H1 (cell line): ENCODE measurements around the gene EEF1AKMT2. TPM values are rescaled to one million over a fixed set of nuclear protein-coding genes. Genes with fewer than 3 reads are reported as not detected.

Experiments
- CTCF ChIA-PET: fragments of 300-600 bp; sonication (Branson Sonifier 250); formaldehyde crosslinking; loops from one replicate; lab custom pipeline; 2021; ENCODE audit not compliant: partially characterized antibody; lab: Charles Lee
- POLR2A ChIA-PET: fragments of 300-600 bp; sonication (Branson Sonifier 250); formaldehyde crosslinking; loops from one replicate; lab custom pipeline; 2021; ENCODE audit warnings: inconsistent platforms; ENCODE audit not compliant: partially characterized antibody; lab: Charles Lee
- DNase-seq, 2 experiments: peaks; one replicate each; pipeline versions ENCODE4 v3.0.0 to v3.0.0-alpha.2; 2010 to 2022; ENCODE audit warnings: low spot score in 2 of 2, low read depth in 1 of 2, mixed read lengths in 1 of 2
- FAIRE-seq: peaks from 2 replicates; lab custom pipeline; 2011; peaks lifted over from hg19 to GRCh38; lab: Jason Lieb, UNC
- H2AFZ ChIP-seq: 2 replicates; pipeline ENCODE4 v1.8.1; 2012; ENCODE audit warnings: low read length, inconsistent platforms
- H2AK5ac ChIP-seq: 2 replicates; pipeline ENCODE4 v1.6.1; 2013; ENCODE audit warnings: low read depth, low read length
- H2BK120ac ChIP-seq: replicated peaks from 2 replicates; pipeline ENCODE3; 2013; ENCODE audit warnings: low read depth, low read length, inconsistent platforms
- H2BK12ac ChIP-seq: 2 replicates; pipeline ENCODE4 v1.6.1; 2013; ENCODE audit warnings: low read depth, low read length
- H2BK15ac ChIP-seq: 2 replicates; pipeline ENCODE4 v1.6.1; 2013; ENCODE audit warnings: low read length
- H2BK20ac ChIP-seq: 2 replicates; pipeline ENCODE4 v1.6.1; 2013; ENCODE audit warnings: low read length
- H2BK5ac ChIP-seq: 2 replicates; pipeline ENCODE4 v1.6.1; 2013; ENCODE audit warnings: low read depth, low read length
- H3K14ac ChIP-seq: 2 replicates; pipeline ENCODE4 v1.6.1; 2013; ENCODE audit warnings: inconsistent platforms; ENCODE audit not compliant: insufficient read length
- H3K18ac ChIP-seq: 2 replicates; pipeline ENCODE4 v1.6.1; 2013; ENCODE audit warnings: low read length; ENCODE audit errors: extremely low read depth
- H3K23ac ChIP-seq: 2 replicates; pipeline ENCODE4 v1.6.1; 2013; ENCODE audit warnings: inconsistent platforms; ENCODE audit not compliant: insufficient read length
- H3K23me2 ChIP-seq: 2 replicates; pipeline ENCODE4 v1.6.1; 2013; ENCODE audit warnings: low read depth, low read length
- H3K27ac ChIP-seq: 2 replicates; pipeline ENCODE4 v1.6.1; 2011; ENCODE audit warnings: low read depth, low read length, inconsistent platforms
- H3K27me3 ChIP-seq, 4 experiments: replicated peaks in 1 of 4; 1 replicate in 1 of 4; 2 replicates in 3 of 4; pipeline versions ENCODE4 v1.6.1 to v1.8.1; 2011 to 2013; ENCODE audit warnings: low read length in 3 of 4, mild to moderate bottlenecking in 3 of 4, inconsistent platforms in 2 of 4, mixed read lengths in 2 of 4, moderate library complexity in 1 of 4; ENCODE audit not compliant: control insufficient read depth in 3 of 4, insufficient read depth in 3 of 4; ENCODE audit errors: extremely low read depth in 1 of 4
- H3K36me3 ChIP-seq, 4 experiments: 2 replicates each; pipeline versions ENCODE4 v1.6.1 to v1.8.1; 2011 to 2013; ENCODE audit warnings: mild to moderate bottlenecking in 4 of 4, low read length in 3 of 4, moderate library complexity in 2 of 4, control low read depth in 1 of 4, inconsistent platforms in 1 of 4; ENCODE audit not compliant: insufficient read depth in 4 of 4, control insufficient read depth in 2 of 4
- H3K4ac ChIP-seq: replicated peaks from 2 replicates; pipeline ENCODE3; 2013; ENCODE audit warnings: low read length, low read depth, mixed read lengths, inconsistent platforms; ENCODE audit not compliant: insufficient read length
- H3K4me1 ChIP-seq, 4 experiments: replicated peaks in 1 of 4; 1 replicate in 1 of 4; 2 replicates in 3 of 4; pipeline versions ENCODE4 v1.6.1 to v1.8.1; 2011 to 2013; ENCODE audit warnings: low read length in 3 of 4, inconsistent platforms in 2 of 4, mixed read lengths in 1 of 4; ENCODE audit not compliant: insufficient read depth in 4 of 4, control insufficient read depth in 3 of 4
- H3K4me2 ChIP-seq, 2 experiments: 2 replicates each; pipeline versions ENCODE4 v1.6.1 to v1.8.1; 2011 to 2013; ENCODE audit warnings: low read depth in 2 of 2, low read length in 2 of 2, control low read depth in 1 of 2, inconsistent platforms in 1 of 2, mild to moderate bottlenecking in 1 of 2; ENCODE audit not compliant: insufficient read depth in 1 of 2
- H3K4me3 ChIP-seq, 4 experiments: fragments of 200-600, 300-600 bp in 1 of 4; sonication (generic), shearing (Covaris generic), sonication (Bioruptor Twin) in 1 of 4; 2 replicates each; pipeline versions ENCODE4 v1.5.1 to v1.8.1; 2011 to 2016; ENCODE audit warnings: low read length in 4 of 4, low read depth in 3 of 4, control low read depth in 2 of 4, inconsistent platforms in 2 of 4, mild to moderate bottlenecking in 2 of 4, mixed read lengths in 1 of 4, moderate library complexity in 1 of 4; ENCODE audit not compliant: insufficient read depth in 2 of 4; ENCODE audit errors: extremely low read depth in 1 of 4
- H3K56ac ChIP-seq: replicated peaks from 2 replicates; pipeline ENCODE3; 2013; ENCODE audit warnings: low read depth, mild to moderate bottlenecking, mixed read lengths, low read length, inconsistent platforms; ENCODE audit not compliant: insufficient read length
- H3K79me1 ChIP-seq: 2 replicates; pipeline ENCODE4 v1.6.1; 2013; ENCODE audit warnings: low read depth, low read length, control low read depth
- H3K79me2 ChIP-seq, 2 experiments: 2 replicates each; pipeline versions ENCODE4 v1.6.1 to v1.8.1; 2012 to 2013; ENCODE audit warnings: low read length in 2 of 2, mild to moderate bottlenecking in 2 of 2, inconsistent platforms in 1 of 2; ENCODE audit not compliant: insufficient read depth in 2 of 2, control insufficient read depth in 1 of 2
- H3K9ac ChIP-seq, 4 experiments: replicated peaks in 1 of 4; 1 replicate in 1 of 4; 2 replicates in 3 of 4; pipeline versions ENCODE4 v1.6.1 to v1.8.1; 2011 to 2013; ENCODE audit warnings: low read depth in 3 of 4, low read length in 3 of 4, control low read depth in 2 of 4, mild to moderate bottlenecking in 2 of 4, moderate library complexity in 2 of 4, inconsistent platforms in 1 of 4; ENCODE audit errors: extremely low read depth in 1 of 4
- H3K9me3 ChIP-seq, 2 experiments: 2 replicates each; pipeline versions ENCODE4 v1.6.1 to v1.8.1; 2012 to 2013; ENCODE audit warnings: mild to moderate bottlenecking in 2 of 2, moderate library complexity in 2 of 2, control low read depth in 1 of 2, inconsistent platforms in 1 of 2, low read depth in 1 of 2, low read length in 1 of 2, mixed read lengths in 1 of 2; ENCODE audit not compliant: insufficient read depth in 2 of 2
- H4K20me1 ChIP-seq, 2 experiments: replicated peaks in 1 of 2; 2 replicates each; pipeline versions ENCODE3 to v1.8.1; 2011 to 2013; ENCODE audit warnings: inconsistent platforms in 2 of 2, low read length in 2 of 2, mild to moderate bottlenecking in 1 of 2; ENCODE audit not compliant: insufficient read depth in 2 of 2, control insufficient read depth in 1 of 2
- H4K5ac ChIP-seq: 2 replicates; pipeline ENCODE4 v1.6.1; 2013; ENCODE audit warnings: low read length, low read depth, mixed read lengths, inconsistent platforms; ENCODE audit not compliant: insufficient read length
- H4K8ac ChIP-seq: 2 replicates; pipeline ENCODE4 v1.8.0; 2013; ENCODE audit warnings: mild to moderate bottlenecking, moderate library complexity, low read length, inconsistent platforms; ENCODE audit not compliant: insufficient read depth; ENCODE audit errors: extremely low read depth
- H4K91ac ChIP-seq: replicated peaks from 2 replicates; pipeline ENCODE3; 2013; ENCODE audit warnings: low read length, mixed read lengths, inconsistent platforms; ENCODE audit not compliant: insufficient read length
- ATF2 ChIP-seq: IDR thresholded peaks from 2 replicates; pipeline ENCODE4 v1.6.1; 2012; ENCODE audit warnings: low read length, inconsistent platforms
- CHD2 ChIP-seq: IDR thresholded peaks from 2 replicates; pipeline ENCODE4 v1.6.1; 2012; ENCODE audit warnings: low read length, improper control_type of control experiment
- CTBP2 ChIP-seq: IDR thresholded peaks from 2 replicates; pipeline ENCODE4 v1.7.0; 2011; ENCODE audit warnings: borderline replicate concordance, mild to moderate bottlenecking, moderate library complexity, mixed read lengths, low read length; ENCODE audit not compliant: insufficient read depth, insufficient read length
- GABPA ChIP-seq: IDR thresholded peaks from 2 replicates; pipeline ENCODE4 v1.6.1; 2011; ENCODE audit warnings: mild to moderate bottlenecking, low read length, moderate library complexity, borderline replicate concordance; ENCODE audit not compliant: insufficient read depth
- JUND ChIP-seq: IDR thresholded peaks from 2 replicates; pipeline ENCODE4 v1.6.1; 2011; ENCODE audit warnings: mild to moderate bottlenecking, improper control_type of control experiment, low read length
- KDM5A ChIP-seq: fragments of 200-600 bp; IDR thresholded peaks from 2 replicates; pipeline ENCODE4 v1.7.1; 2012; ENCODE audit warnings: mild to moderate bottlenecking, low read length, inconsistent platforms, mixed read lengths
- MAX ChIP-seq: IDR thresholded peaks from 2 replicates; pipeline ENCODE4 v1.6.1; 2012; ENCODE audit warnings: inconsistent platforms
- PHF8 ChIP-seq: fragments of 200-600 bp; sonication (generic); conservative IDR thresholded peaks from 2 replicates; pipeline ENCODE4 v1.7.1; 2012; ENCODE audit warnings: low read depth, mild to moderate bottlenecking, inconsistent platforms, low read length, moderate library complexity
- RFX5 ChIP-seq: IDR thresholded peaks from 2 replicates; pipeline ENCODE4 v1.6.1; 2011; ENCODE audit warnings: low read depth, low read length, improper control_type of control experiment, borderline replicate concordance
- SAP30 ChIP-seq: fragments of 300-600 bp; sonication (generic); IDR thresholded peaks from 2 replicates; pipeline ENCODE4 v1.7.1; 2012; ENCODE audit warnings: low read length, moderate library complexity, mild to moderate bottlenecking, inconsistent platforms; ENCODE audit not compliant: insufficient read depth, insufficient replicate concordance
- SP4 ChIP-seq: IDR thresholded peaks from 2 replicates; pipeline ENCODE4 v1.6.1; 2012; ENCODE audit warnings: low read length, inconsistent platforms
- WGBS, 2 experiments: shearing (Covaris generic) in 1 of 2; methylation state at CpG; one replicate each; pipeline versions ENCODE4 v1.1.6 to v1.1.7; 2013 to 2015; ENCODE audit warnings: low lambda C conversion rate in 2 of 2, mixed read lengths in 2 of 2, inconsistent platforms in 1 of 2, low coverage in 1 of 2, missing lambda C conversion rate in 1 of 2; ENCODE audit not compliant: insufficient replicate concordance in 2 of 2, insufficient coverage in 1 of 2, insufficient read length in 1 of 2; ENCODE audit errors: extremely low coverage in 1 of 2, missing lambda C conversion rate in 1 of 2; 5-methylcytosine and 5-hydroxymethylcytosine counted together
- polyA plus RNA-seq, 7 experiments: library from polyadenylated mRNA; depleted of rRNA in 3 of 7; stranded (reverse) in 5 of 7; unstranded in 2 of 7; fragments of >200 nt in 5 of 7; fragments of 200-250 nt in 2 of 7; gene quantifications; 1 replicate in 5 of 7; 2 replicates in 1 of 7; 4 replicates in 1 of 7; pipeline versions ENCODE4 v1.2.1 to v1.2.3, GENCODE V29; 2011 to 2013; ENCODE audit warnings: missing spikeins in 2 of 7, mixed read lengths in 2 of 7
- total RNA-seq: library from RNA; stranded (reverse); fragmentation: NEBNext Ultra II Directional; extraction: Animal tissue kit (Norgen Biotek cat#: 25700); gene quantifications from 2 replicates; pipeline ENCODE4 v1.2.1, GENCODE V29; 2021

EEF1AKMT2 gene
- total and polyA plus RNA-seq, 2 of the 8 experiments (the other 6 are each of a cell fraction or from before 2014, with no cell fraction given) = 9.8 to 26.8 TPM

DNA sequence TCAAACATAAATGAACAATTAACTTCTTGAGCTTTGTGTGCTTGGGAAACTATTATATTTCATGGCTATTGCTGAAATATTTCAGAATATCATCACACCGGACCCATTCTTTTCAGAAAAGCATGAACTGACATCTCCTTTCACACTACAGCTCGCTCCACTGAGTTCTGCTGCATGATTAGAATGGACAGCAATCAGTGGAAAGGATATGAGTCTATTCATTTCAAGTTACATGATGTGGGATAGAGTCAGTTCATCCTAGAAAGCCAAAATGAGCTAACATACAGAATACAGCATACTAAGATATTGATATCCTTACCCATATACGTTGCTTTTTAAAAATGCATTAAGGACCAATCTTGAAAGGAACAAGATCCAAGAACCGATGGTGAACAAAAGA lies 46.4 kb downstream of the EEF1AKMT2 start:
- Histone ChIP-seq H3K56ac (no peak overlapping the region), H3K4me1 (peaks cover 9 to 21% (median 15%) of the 10 kb centered on the region in 4 experiments), H2AK5ac (no peak overlapping the region), H3K9ac (no peak overlapping the region), H2BK120ac (no peak overlapping the region), H4K5ac (no peak overlapping the region), H3K4me2 (peak overlapping the region in 1 of 2 experiments; percentile 91; a peak in 1 of 4 replicates), H2BK20ac (no peak overlapping the region), H3K27ac (no peak overlapping the region), H3K14ac (no peak overlapping the region), H2BK5ac (no peak overlapping the region), H4K91ac (no peak overlapping the region), H3K23ac (no peak overlapping the region), H4K20me1 (peaks cover 4 to 9% of the 10 kb centered on the region in 2 experiments), H3K79me1 (peaks cover 2% of the 10 kb centered on the region; the same call in 1 of the 2 replicates), H3K4ac (no peak overlapping the region), H3K27me3 (peaks cover 1 to 21% (median 14%) of the 10 kb centered on the region in 4 experiments; a peak in 6 of 7 replicates), H3K23me2 (peaks cover 14% of the 10 kb centered on the region), H3K79me2 (no peaks in the 10 kb centered on the region; a peak in 1 of 4 replicates), H2AFZ (no peak overlapping the region), H2BK12ac (no peak overlapping the region), H4K8ac (no peak overlapping the region), H3K18ac (no peak overlapping the region), H2BK15ac (no peak overlapping the region), H3K9me3 (no peaks in the 10 kb centered on the region), H3K36me3 (no peaks in the 10 kb centered on the region; a peak in 1 of 8 replicates), H3K4me3 (peak overlapping the region in 1 of 4 experiments; percentile 59; a peak in 1 of 8 replicates)
- FAIRE-seq (no peak), DNase-seq (no peak)
- ChIA-PET POLR2A (interaction anchor here (2.4 kb wide), 1 partner anchor 11 kb away, joined by 13 read pairs; no protein-coding TSS in a partner anchor), CTCF (interaction anchor here (0.8 to 4.1 kb wide), 32 partner anchors 10 to 321 kb away, joined by 3 to 21 read pairs (median 4); no protein-coding TSS in a partner anchor)
- WGBS, 2 experiments = 87% methylated on average over 4 of the region's 4 CpGs; no CpG with 5 or more reads in 1 of the 2 experiments
- TF ChIP-seq RFX5 = no peak
- no peak for TF ChIP-seq PHF8
- TF ChIP-seq KDM5A = no peak
- TF ChIP-seq GABPA = no peak
- TF ChIP-seq MAX = no peak
- TF ChIP-seq ATF2 = no peak
- TF ChIP-seq CTBP2 = no peak
- TF ChIP-seq SP4 = no peak
- TF ChIP-seq SAP30 = no peak
- TF ChIP-seq JUND = no peak
- no peak for TF ChIP-seq CHD2
